Adrenal gland (tissue), 12 donors: ENCODE results near the gene PHKA2. TPM values are rescaled to one million over a fixed set of nuclear protein-coding genes. Genes with fewer than 3 reads are reported as not detected.

Experiments
- DNase-seq, 7 donors: peaks; one replicate each; pipeline ENCODE4 v3.0.0-alpha.2; 2019 to 2020
- H3K27ac ChIP-seq, 5 donors: fragments of 200-600 bp; sonication (generic) in 4 of 5; 1 replicate in 3 of 5; 2 replicates in 2 of 5; pipeline versions ENCODE4 v1.5.1 to v1.8.0; 2016 to 2020; ENCODE audit warnings: mild to moderate bottlenecking in 1 of 5
- H3K27me3 ChIP-seq: fragments of 200-600 bp; 2 replicates; pipeline ENCODE4 v1.8.0; 2021
- H3K36me3 ChIP-seq, 2 donors: fragments of 200-600 bp; replicated peaks in 1 of 2; 1 replicate in 1 of 2; 2 replicates in 1 of 2; pipeline versions ENCODE4 v1.5.1 to v1.8.0; 2018 to 2022
- H3K4me1 ChIP-seq, 2 donors: fragments of 200-600 bp; replicated peaks in 1 of 2; 1 replicate in 1 of 2; 2 replicates in 1 of 2; pipeline versions ENCODE4 v1.5.1 to v1.8.0; 2018 to 2021
- H3K4me3 ChIP-seq, 4 donors: fragments of 200-600 bp; sonication (generic) in 3 of 4; one replicate each; pipeline ENCODE4 v1.5.1; 2016 to 2018
- H3K9me3 ChIP-seq, 3 donors: fragments of 200-600 bp; sonication (generic) in 1 of 3; replicated peaks in 1 of 3; 1 replicate in 2 of 3; 2 replicates in 1 of 3; pipeline versions ENCODE4 v1.5.1 to v1.8.0; 2016 to 2021
- CTCF ChIP-seq, 6 experiments: fragments of 450-650 bp in 4 of 6; fragments of 200-600 bp in 2 of 6; sonication (generic) in 1 of 6; IDR thresholded peaks; 1 replicate in 5 of 6; 2 replicates in 1 of 6; pipeline versions ENCODE4 v1.5.1 to v1.8.0; 2016 to 2021; ENCODE audit warnings: antibody characterized with exemption in 6 of 6, mild to moderate bottlenecking in 2 of 6, moderate library complexity in 1 of 6
- POLR2A ChIP-seq, 2 donors: fragments of 450-650 bp; IDR thresholded peaks; one replicate each; pipeline ENCODE4 v1.6.1; 2017; ENCODE audit warnings: antibody characterized with exemption in 2 of 2, mild to moderate bottlenecking in 2 of 2, moderate library complexity in 1 of 2
- WGBS, 4 donors: extraction: QIAGEN DNeasy Blood & Tissue Kit in 2 of 4; methylation state at CpG; one replicate each; pipeline versions ENCODE4 v1.1.5 to v1.1.7; 2013 to 2017; 5-methylcytosine and 5-hydroxymethylcytosine counted together
- intact Hi-C, 2 donors: fragments of 100-400 bp; cut with DNase I; formaldehyde crosslinking; loops; one replicate each; pipeline versions ENCODE4 v1.14.1 to v1.15.0; 2022 to 2023
- polyA plus RNA-seq, 3 donors: library from polyadenylated mRNA; stranded (reverse); fragments of 200-250 nt in 2 of 3; fragments of 350-450 nt in 1 of 3; fragmentation: Illumina TruSeq in 1 of 3; extraction: RNeasy Lipid Tissue Mini Kit (QIAGEN cat#74804) in 1 of 3; gene quantifications; one replicate each; pipeline ENCODE4 v1.2.3, GENCODE V29; 2013 to 2014
- total RNA-seq, 9 donors: library from RNA; depleted of rRNA in 4 of 9; stranded (reverse); fragments of >200 nt in 4 of 9; fragments of 120-200 nt in 1 of 9; fragmentation: NEBNext Ultra II Directional in 1 of 9; extraction: Animal tissue kit (Norgen Biotek cat#: 25700) in 1 of 9; gene quantifications; one replicate each; pipeline versions ENCODE4 v1.1.0 to v1.2.4, GENCODE V29; 2013 to 2023
- donor health status: healthy with polysubstance abuse.
- donor health status: Bipolar disorder and iron deficiency.
- donor health status: DM: yes; HTN: yes; CAD: no.
- donor health status: DM: no; HTN: no; CAD: no.
- donor health status: DM: no; HTN: no; CAD: no.
- donor health status: DM: yes; HTN: yes; CAD: no.

PHKA2 gene
- total and polyA plus RNA-seq, 12 donors: 11.7 to 63.8 (median 27.8) TPM

- TF ChIP-seq CTCF (IDR thresholded peaks at IDR 0.05) (no peak), POLR2A (IDR thresholded peaks at IDR 0.05) (no peak)
Measured at GRCh38 chrX:18893536-18893935, 90.4 kb downstream of the PHKA2 start.

GRCh38 chrX:18892899-18893298, 91.0 kb downstream of the PHKA2 start:
- 73 to 90% (median 81%) methylated on average over 4 to 6 of the region's 6 CpGs for WGBS, 4 donors
- no peak for DNase-seq
- Histone ChIP-seq H3K4me3 (no peak overlapping the region), H3K27me3 (no peaks in the 10 kb centered on the region), H3K9me3 (no peaks in the 10 kb centered on the region), H3K27ac (no peak overlapping the region), H3K36me3 (no peaks in the 10 kb centered on the region), H3K4me1 (no peaks in the 10 kb centered on the region)
- TF ChIP-seq POLR2A (IDR thresholded peaks at IDR 0.05): no peak
- no peak for TF ChIP-seq CTCF (IDR thresholded peaks at IDR 0.05)
- intact Hi-C loops: loop anchor here (10.0 kb wide), 3 partner anchors 218 to 498 kb away; partner anchors contain the start of genes CDKL5 (in 1 of the 2) and RS1 (in 1 of the 2)

More at GRCh38 chrX:18893536-18893935, 90.4 kb downstream of the PHKA2 start:
- intact Hi-C loops: loop anchor here (10.0 kb wide), 3 partner anchors 219 to 499 kb away; partner anchors contain the start of genes CDKL5 (in 1 of the 2) and RS1 (in 1 of the 2)
- H3K9me3 ChIP-seq: no peaks in the 10 kb centered on the region
- no peaks in the 10 kb centered on the region for H3K27me3 ChIP-seq
- no peak overlapping the region for H3K27ac ChIP-seq
- no peaks in the 10 kb centered on the region for H3K36me3 ChIP-seq
- WGBS, 4 donors: 90 to 95% (median 95%) methylated on average over 10 to 11 of the region's 11 CpGs; no CpG with 5 or more reads in 1 of the 4 donors
- DNase-seq: no peak
- no peak overlapping the region for H3K4me3 ChIP-seq
- no peaks in the 10 kb centered on the region for H3K4me1 ChIP-seq

GRCh38 chrX:18891548-18891945, 92.4 kb downstream of the PHKA2 start:
- Histone ChIP-seq H3K36me3 (no peaks in the 10 kb centered on the region), H3K9me3 (no peaks in the 10 kb centered on the region), H3K4me3 (no peak overlapping the region), H3K27ac (no peak overlapping the region), H3K4me1 (peaks cover 0 to 10% of the 10 kb centered on the region in 2 donors), H3K27me3 (no peaks in the 10 kb centered on the region)
- 81 to 93% (median 83%) methylated on average over 2 to 9 of the region's 9 CpGs for whole genome bisulfite sequencing, 4 donors
- DNase-seq: no peak
- TF ChIP-seq CTCF (IDR thresholded peaks at IDR 0.05) (no peak), POLR2A (IDR thresholded peaks at IDR 0.05) (no peak)
- intact Hi-C loops: loop anchor here (10.0 kb wide), 3 partner anchors 217 to 497 kb away; partner anchors contain the start of genes CDKL5 (in 1 of the 2) and RS1 (in 1 of the 2)

- H3K4me3 ChIP-seq: no peak overlapping the region
- intact Hi-C loops: loop anchor here (10.0 kb wide), 3 partner anchors 216 to 496 kb away; partner anchors contain the start of genes CDKL5 (in 1 of the 2) and RS1 (in 1 of the 2)
- H3K9me3 ChIP-seq: no peaks in the 10 kb centered on the region
- H3K27me3 ChIP-seq: no peaks in the 10 kb centered on the region
- H3K27ac ChIP-seq: peak overlapping the region in 1 of 5 donors; percentile 64
- TF ChIP-seq CTCF (IDR thresholded peaks at IDR 0.05) (no peak), POLR2A (IDR thresholded peaks at IDR 0.05) (no peak)
- H3K36me3 ChIP-seq: no peaks in the 10 kb centered on the region
- H3K4me1 ChIP-seq: peaks cover 2 to 13% of the 10 kb centered on the region in 2 donors
- DNase-seq: no peak
- 73 to 85% (median 76%) methylated on average over 8 to 24 of the region's 24 CpGs for WGBS, 4 donors
Measured at GRCh38 chrX:18890724-18891547, 93.0 kb downstream of the PHKA2 start.
